ENCODE measurements around the gene GVQW3. TPM values are rescaled to one million over a fixed set of nuclear protein-coding genes. Genes with fewer than 3 reads are reported as not detected.

GVQW3 gene
- total and polyA plus RNA-seq, 2 donors (not counting 1 experiment from before 2014, with no cell fraction given) = 3.5 to 8.2 TPM

GRCh38 chr11:76365038-76365679 lies 16.0 kb upstream of the GVQW3 start:
- ChIA-PET CTCF (interaction anchor here (0.6 to 0.8 kb wide), 2 partner anchors 45 to 784 kb away, joined by 4 to 5 read pairs; no protein-coding TSS in a partner anchor), POLR2A (interaction anchor here (0.6 kb wide), 1 partner anchor 81 kb away, joined by 3 read pairs; no protein-coding TSS in a partner anchor)
- Histone ChIP-seq H3K36me3 (replicated peaks in 1 of 2; ENCODE audit: control extremely low read depth in 1 of 2, control insufficient read depth in 1 of 2, extremely low read depth in 1 of 2, insufficient read depth in 2 of 2, low read length in 1 of 2) (peaks cover 0 to 13% of the 10 kb centered on the region in 2 experiments), H3K27me3 (replicated peaks in 1 of 4; ENCODE audit: control extremely low read depth in 1 of 4, control insufficient read depth in 3 of 4, insufficient read depth in 4 of 4, low read length in 3 of 4) (no peaks in the 10 kb centered on the region), H3K4me1 (ENCODE audit: control insufficient read depth in 2 of 2, insufficient read depth in 2 of 2, low read length in 2 of 2) (peaks cover 4 to 5% of the 10 kb centered on the region in 2 donors), H3K4me2 (replicated peaks; ENCODE audit: low read depth, low read length, poor library complexity, severe bottlenecking) (no peak overlapping the region), H3K9ac (ENCODE audit: low read length) (no peak overlapping the region), H3K9me3 (ENCODE audit: control extremely low read depth in 1 of 3, control insufficient read depth in 2 of 3, insufficient read depth in 1 of 3, low read length in 2 of 3) (no peaks in the 10 kb centered on the region), H3K4me3 (ENCODE audit: control extremely low read depth in 1 of 5, extremely low read depth in 1 of 5, insufficient read depth in 1 of 5, low read depth in 2 of 5, low read length in 4 of 5) (no peak overlapping the region), H4K20me1 (ENCODE audit: control insufficient read depth, insufficient read depth, low read length, poor library complexity, severe bottlenecking) (peaks cover 27% of the 10 kb centered on the region), H3K79me2 (ENCODE audit: control insufficient read depth, insufficient read depth, low read length) (peaks cover 35% of the 10 kb centered on the region), H2AFZ (ENCODE audit: insufficient read depth, low read depth, low read length, poor library complexity, severe bottlenecking) (no peak overlapping the region), H3K27ac (ENCODE audit: low read length in 2 of 2) (no peak overlapping the region)
- intact Hi-C loops (cut with micrococcal nuclease) = no loop called here
- no peak for TF ChIP-seq EZH2 (IDR thresholded peaks at IDR 0.05; ENCODE audit: borderline replicate concordance, insufficient read depth, low read depth, low read length, poor library complexity, severe bottlenecking)
- no peak for TF ChIP-seq CTCF (IDR thresholded peaks at IDR 0.05)
- no peak for ATAC-seq (ENCODE audit: low read depth)
- 94% methylated on average over 11 of the region's 16 CpGs for WGBS (ENCODE audit: insufficient coverage)
- Mint-ChIP-seq H3K9me3 (ENCODE audit: insufficient read depth) (no peaks in the 10 kb centered on the region), H3K27ac (no peak overlapping the region), H3K4me1 (peaks cover 28% of the 10 kb centered on the region), H3K4me3 (no peak overlapping the region), H3K27me3 (no peaks in the 10 kb centered on the region)
- no peak for DNase-seq

GRCh38 chr11:76368490-76368889 lies 12.6 kb upstream of the GVQW3 start:
- H3K4me1 Mint-ChIP-seq = peaks cover 39% of the 10 kb centered on the region
- ATAC-seq (ENCODE audit: low read depth) = no peak
- CTCF ChIA-PET = no interaction called here

More at GRCh38 chr11:76368490-76368889, 12.6 kb upstream of the GVQW3 start:
- H3K9me3 Mint-ChIP-seq (ENCODE audit: insufficient read depth) = no peaks in the 10 kb centered on the region
- TF ChIP-seq EZH2 (IDR thresholded peaks at IDR 0.05; ENCODE audit: borderline replicate concordance, insufficient read depth, low read depth, low read length, poor library complexity, severe bottlenecking) (no peak), CTCF (IDR thresholded peaks at IDR 0.05) (no peak)
- Histone ChIP-seq H3K36me3 (replicated peaks in 1 of 2; ENCODE audit: control extremely low read depth in 1 of 2, control insufficient read depth in 1 of 2, extremely low read depth in 1 of 2, insufficient read depth in 2 of 2, low read length in 1 of 2) (peaks cover 0 to 4% of the 10 kb centered on the region in 2 experiments), H4K20me1 (ENCODE audit: control insufficient read depth, insufficient read depth, low read length, poor library complexity, severe bottlenecking) (peaks cover 55% of the 10 kb centered on the region), H2AFZ (ENCODE audit: insufficient read depth, low read depth, low read length, poor library complexity, severe bottlenecking) (no peak overlapping the region), H3K4me3 (ENCODE audit: control extremely low read depth in 1 of 5, extremely low read depth in 1 of 5, insufficient read depth in 1 of 5, low read depth in 2 of 5, low read length in 4 of 5) (no peak overlapping the region), H3K9me3 (ENCODE audit: control extremely low read depth in 1 of 3, control insufficient read depth in 2 of 3, insufficient read depth in 1 of 3, low read length in 2 of 3) (no peaks in the 10 kb centered on the region), H3K4me1 (ENCODE audit: control insufficient read depth in 2 of 2, insufficient read depth in 2 of 2, low read length in 2 of 2) (peaks cover 5 to 10% of the 10 kb centered on the region in 2 donors), H3K27me3 (replicated peaks in 1 of 4; ENCODE audit: control extremely low read depth in 1 of 4, control insufficient read depth in 3 of 4, insufficient read depth in 4 of 4, low read length in 3 of 4) (no peaks in the 10 kb centered on the region), H3K9ac (ENCODE audit: low read length) (no peak overlapping the region), H3K27ac (ENCODE audit: low read length in 2 of 2) (no peak overlapping the region), H3K79me2 (ENCODE audit: control insufficient read depth, insufficient read depth, low read length) (peaks cover 67% of the 10 kb centered on the region), H3K4me2 (replicated peaks; ENCODE audit: low read depth, low read length, poor library complexity, severe bottlenecking) (no peak overlapping the region)
- no peak overlapping the region for H3K4me3 Mint-ChIP-seq
- no peak overlapping the region for H3K27ac Mint-ChIP-seq
- H3K27me3 Mint-ChIP-seq = no peaks in the 10 kb centered on the region
- intact Hi-C loops (cut with micrococcal nuclease) = no loop called here
- no peak for DNase-seq
- POLR2A ChIA-PET = no interaction called here
- no CpG with 5 or more reads among the region's 1 CpG for WGBS (ENCODE audit: insufficient coverage)

Data from B cell (primary cell).